ENCODE data around the gene EIF3K. TPM values are rescaled to one million over a fixed set of nuclear protein-coding genes. Genes with fewer than 3 reads are reported as not detected.

Gene EIF3K
- total RNA-seq, 4 donors from 2014 or later: 326 to 534 (median 466) TPM

DNA sequence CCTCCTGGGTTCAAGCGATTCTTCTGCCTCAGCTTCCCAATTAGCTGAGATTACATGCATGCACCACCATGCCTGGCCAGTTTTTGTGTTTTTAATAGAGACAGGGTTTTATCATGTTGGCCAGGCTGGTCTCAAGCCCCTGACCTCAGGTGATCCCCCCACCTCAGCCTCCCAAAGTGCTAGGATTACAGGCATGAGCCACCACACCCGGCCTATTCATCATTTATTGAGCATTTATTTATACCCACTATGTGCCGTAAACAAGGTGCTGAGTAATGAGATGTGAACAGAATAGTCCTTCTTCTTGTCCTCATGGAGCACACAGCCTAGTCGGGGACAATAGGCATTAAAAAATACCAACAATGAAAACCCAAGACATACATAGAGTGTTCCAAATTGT, 54.0 kb downstream of the EIF3K start:
- DNase-seq (ENCODE audit: low spot score in 2 of 2): no peak
- Histone ChIP-seq H3K36me3 (no peaks in the 10 kb centered on the region), H3K4me1 (peaks cover 0 to 91% (median 67%) of the 10 kb centered on the region in 4 donors), H3K4me3 (no peak overlapping the region), H3K9me3 (no peaks in the 10 kb centered on the region), H3K27ac (peak overlapping the region in 2 of 4 donors; percentile 37 to 92), H3K27me3 (no peaks in the 10 kb centered on the region)
- TF ChIP-seq EP300 (IDR thresholded peaks at IDR 0.05) (no peak), POLR2A (IDR thresholded peaks at IDR 0.05) (no peak), CTCF (IDR thresholded peaks at IDR 0.05) (no peak)
- 83 to 89% methylated on average over 4 of the region's 4 CpGs for WGBS, 2 donors

- Histone ChIP-seq H3K27ac (peak overlapping the region; percentile 35 to 84 (median 58)), H3K27me3 (no peaks in the 10 kb centered on the region), H3K9me3 (no peaks in the 10 kb centered on the region), H3K4me1 (peaks cover 0 to 91% (median 59%) of the 10 kb centered on the region in 4 donors), H3K36me3 (no peaks in the 10 kb centered on the region), H3K4me3 (no peak overlapping the region)
- no peak for DNase-seq (ENCODE audit: low spot score in 2 of 2)
- 67% methylated on average over 16 of the region's 16 CpGs for WGBS, 2 donors
- no peak for TF ChIP-seq CTCF (IDR thresholded peaks at IDR 0.05)
- TF ChIP-seq EP300 (IDR thresholded peaks at IDR 0.05): no peak
- TF ChIP-seq POLR2A (IDR thresholded peaks at IDR 0.05): no peak
Measured at GRCh38 chr19:38674388-38675171, 55.6 kb downstream of the EIF3K start.

DNA sequence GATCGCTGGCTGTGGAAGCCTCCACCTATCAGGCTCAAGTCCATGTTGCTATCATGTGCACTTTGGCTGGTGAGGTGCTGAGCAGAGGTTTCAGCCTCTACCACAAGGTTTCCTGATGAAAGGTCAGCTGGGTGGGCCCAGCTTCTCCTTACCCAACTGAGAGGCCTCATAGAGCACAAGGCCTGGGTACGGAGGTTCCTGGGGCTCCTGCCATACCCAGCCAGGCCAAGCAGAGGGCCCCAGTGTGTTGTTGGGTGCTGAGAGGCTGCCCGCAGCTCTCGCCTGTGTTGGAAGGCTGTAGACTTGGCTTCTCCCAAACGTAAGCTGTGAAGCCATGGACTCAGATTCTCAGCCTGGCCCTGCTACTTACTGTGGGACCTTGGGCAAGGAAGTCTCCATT, 56.6 kb downstream of the EIF3K start:
- no peaks in the 10 kb centered on the region for H3K36me3 ChIP-seq
- peaks cover 0 to 91% (median 49%) of the 10 kb centered on the region in 4 donors for H3K4me1 ChIP-seq
- TF ChIP-seq CTCF (IDR thresholded peaks at IDR 0.05) (no peak), EP300 (IDR thresholded peaks at IDR 0.05) (no peak), POLR2A (IDR thresholded peaks at IDR 0.05) (no peak)
- no peaks in the 10 kb centered on the region for H3K27me3 ChIP-seq
- 69 to 85% methylated on average over 4 to 5 of the region's 5 CpGs for WGBS, 2 donors
- H3K9me3 ChIP-seq: no peaks in the 10 kb centered on the region
- H3K4me3 ChIP-seq: no peak overlapping the region
- no peak for DNase-seq (ENCODE audit: low spot score in 2 of 2)
- peak overlapping the region; percentile 12 to 84 (median 58) for H3K27ac ChIP-seq

GRCh38 chr19:38676023-38676877, 57.3 kb downstream of the EIF3K start:
- peak overlapping the region in 3 of 4 donors; percentile 37 to 84 (median 80) for H3K27ac ChIP-seq

More at GRCh38 chr19:38676023-38676877, 57.3 kb downstream of the EIF3K start:
- Histone ChIP-seq H3K9me3 (no peaks in the 10 kb centered on the region), H3K27me3 (no peaks in the 10 kb centered on the region), H3K36me3 (no peaks in the 10 kb centered on the region), H3K4me1 (peaks cover 0 to 87% (median 45%) of the 10 kb centered on the region in 4 donors), H3K4me3 (no peak overlapping the region)
- DNase-seq (ENCODE audit: low spot score in 2 of 2): no peak
- 43 to 44% methylated on average over 11 to 12 of the region's 13 CpGs for WGBS, 2 donors
- TF ChIP-seq CTCF (IDR thresholded peaks at IDR 0.05): no peak
- no peak for TF ChIP-seq POLR2A (IDR thresholded peaks at IDR 0.05)
- TF ChIP-seq EP300 (IDR thresholded peaks at IDR 0.05): no peak

All from tibial nerve (tissue), 4 donors.